T-helper 22 cell (primary cell): Measurements from ENCODE around the gene FEV.
A peak's percentile ranks its signal among the peaks of the same experiment; 100 is the strongest.

Experiments
- DNase-seq: peaks from one replicate; pipeline ENCODE4 v3.0.0-alpha.2; 2020; ENCODE audit warnings: low read depth

Gene FEV

GRCh38 chr2:219017201-219017931 is 32.4 kb upstream of the FEV start:
- no peak for DNase-seq

DNA sequence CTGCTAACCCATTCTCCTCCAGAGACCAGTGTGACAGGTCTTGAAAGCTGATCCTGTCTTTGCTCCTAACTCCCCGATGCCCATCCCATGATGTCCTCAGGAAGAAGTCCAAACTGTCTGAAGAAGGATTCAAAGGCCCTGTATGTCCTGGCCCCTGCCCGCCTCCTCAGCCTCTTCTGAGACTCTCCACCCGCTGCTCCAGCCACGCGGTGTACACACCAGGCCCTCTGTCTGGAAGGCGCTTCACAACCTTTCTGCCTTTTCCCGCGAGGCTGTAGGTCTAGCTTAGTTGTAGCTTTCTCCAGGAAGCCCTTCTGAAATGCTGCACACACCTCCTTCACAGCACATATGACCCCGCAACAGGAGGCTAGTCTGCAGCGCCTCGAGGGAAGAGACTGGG is 31.7 kb upstream of the FEV start:
- DNase-seq = no peak

DNA sequence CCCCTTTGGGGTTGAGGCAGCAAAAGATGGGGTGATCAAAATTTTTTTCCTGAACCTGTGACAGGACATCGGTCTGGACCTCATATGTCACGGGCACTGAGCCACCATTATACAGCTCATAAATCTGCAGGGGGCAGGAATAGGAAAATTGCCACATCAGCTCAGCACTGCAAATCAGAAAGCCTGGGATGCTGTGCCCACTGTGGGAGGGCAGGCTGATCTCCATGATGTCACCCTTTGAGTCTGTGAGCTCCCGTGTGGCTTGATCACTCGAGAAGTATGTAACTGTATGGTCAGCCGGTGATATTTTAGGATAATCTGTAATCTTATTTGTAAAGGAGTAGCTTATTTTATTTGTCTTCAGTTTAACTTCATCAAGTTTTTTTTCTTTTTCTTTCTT is 25.9 kb upstream of the FEV start:
- no peak for DNase-seq

DNA sequence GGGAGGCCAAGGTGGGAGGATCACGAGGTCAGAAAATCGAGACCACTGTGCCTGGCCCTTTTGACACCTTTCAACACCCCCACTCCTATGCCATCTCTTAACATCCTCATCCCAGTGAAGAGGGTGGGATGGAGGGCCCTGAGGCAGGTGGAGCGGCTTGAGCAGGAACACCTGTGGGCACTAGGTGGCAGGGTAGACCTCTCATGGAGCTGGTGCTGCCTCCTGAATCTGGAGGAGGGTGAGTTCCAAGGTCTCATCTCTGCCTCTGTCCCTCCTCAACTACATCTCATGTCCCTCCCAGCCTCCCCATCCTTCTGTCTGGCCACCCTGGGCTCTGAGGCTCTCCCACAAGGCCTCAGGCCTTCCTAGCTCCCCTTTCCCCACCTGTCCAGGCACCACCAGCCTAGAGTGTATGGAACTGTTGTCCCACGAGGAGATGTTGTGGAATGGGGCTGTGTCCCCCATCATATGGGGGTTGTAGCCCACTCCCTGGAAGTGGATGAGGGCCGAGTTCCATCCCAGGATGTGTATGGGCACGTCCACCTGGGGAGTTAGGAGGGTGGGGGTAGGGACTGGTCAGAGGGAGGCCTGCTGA is 25.3 kb upstream of the FEV start:
- no peak for DNase-seq

- DNase-seq = no peak
Measured at GRCh38 chr2:219009294-219009693, 24.3 kb upstream of the FEV start.

DNA sequence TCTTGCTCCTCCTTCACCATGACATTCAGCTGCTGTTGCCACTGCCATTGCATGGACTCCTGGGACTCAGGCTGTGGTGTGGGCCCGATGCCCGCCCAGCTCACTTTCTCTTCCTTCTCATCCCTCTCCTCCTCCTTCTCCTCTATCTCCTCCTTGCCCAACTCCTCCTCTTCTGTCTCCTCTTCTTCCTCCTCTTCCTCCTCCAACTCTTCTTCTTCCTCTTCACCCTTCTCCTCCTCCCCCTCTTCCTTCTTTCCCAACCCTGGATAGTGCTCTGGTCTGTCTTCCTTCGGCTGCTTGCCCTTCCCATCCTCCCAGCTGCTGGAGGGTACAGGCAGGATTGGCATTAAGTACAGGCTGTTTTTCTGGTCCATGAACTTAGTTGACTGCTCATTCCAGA is 19.0 kb upstream of the FEV start:
- no peak for DNase-seq

DNA sequence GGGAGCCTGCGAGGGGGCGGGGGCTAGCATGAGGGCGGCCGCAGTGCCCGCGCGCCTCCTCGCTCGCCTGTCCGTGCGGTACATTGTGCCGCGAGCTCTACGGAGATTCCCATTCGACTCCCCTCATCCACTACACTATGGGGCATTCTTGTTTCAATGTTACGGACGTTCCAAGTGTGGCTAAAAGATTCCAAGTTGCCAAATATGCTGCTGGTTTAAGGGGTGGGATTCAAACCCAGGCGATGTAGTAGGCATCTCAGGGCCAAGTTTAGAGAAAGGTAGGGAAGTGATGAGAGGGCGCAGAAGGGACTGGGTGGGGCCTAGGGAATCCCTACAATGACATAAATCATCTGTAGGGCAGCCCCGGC is 18.3 kb upstream of the FEV start:
- DNase-seq = no peak

DNA sequence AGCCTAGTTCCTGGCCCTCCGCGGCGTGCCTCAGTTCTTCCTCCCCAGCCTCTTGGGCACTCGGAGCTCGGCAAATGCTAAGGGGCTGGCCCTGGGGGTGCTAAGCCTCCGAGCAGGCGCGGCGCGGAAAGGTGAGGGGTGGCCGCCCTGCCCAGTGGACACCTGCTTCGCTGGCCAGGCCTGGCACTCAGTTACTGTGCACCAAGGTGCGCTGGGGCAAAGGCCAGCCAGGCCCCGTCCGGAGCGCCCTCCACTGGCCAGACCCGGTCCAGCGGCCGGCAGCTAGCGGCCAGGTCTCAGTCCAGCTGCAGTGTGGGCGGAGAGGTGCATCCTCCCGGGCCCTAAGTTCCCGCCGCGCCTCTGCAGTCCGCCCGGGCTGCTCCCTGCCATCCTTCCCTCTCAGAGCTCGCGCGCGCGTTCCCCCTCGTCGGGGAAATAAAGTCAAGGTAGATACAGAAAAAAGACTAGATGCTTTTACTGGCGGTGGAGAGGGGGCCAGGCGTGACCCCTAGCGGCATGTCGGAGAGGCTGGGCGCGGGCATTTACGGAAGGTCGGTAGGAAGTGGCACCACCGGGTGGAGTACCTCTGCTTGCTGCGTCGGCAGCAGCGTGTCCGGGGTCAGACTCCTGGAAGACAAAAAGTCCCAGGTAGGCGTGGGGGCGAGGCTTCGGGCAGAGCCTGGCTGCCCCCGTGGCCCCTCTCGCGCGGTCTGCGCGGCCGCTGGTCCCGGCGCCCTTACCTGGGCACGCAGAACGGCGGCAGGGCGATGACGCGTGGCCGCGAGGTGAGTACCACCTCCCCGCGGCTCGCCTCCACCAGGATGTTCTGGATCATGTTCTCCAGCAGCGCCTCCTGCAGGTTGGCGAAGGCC is 17.6 kb upstream of the FEV start:
- peak; percentile 25 for DNase-seq

- DNase-seq = no peak
Measured at GRCh38 chr2:219001577-219002394, 16.8 kb upstream of the FEV start.

DNA sequence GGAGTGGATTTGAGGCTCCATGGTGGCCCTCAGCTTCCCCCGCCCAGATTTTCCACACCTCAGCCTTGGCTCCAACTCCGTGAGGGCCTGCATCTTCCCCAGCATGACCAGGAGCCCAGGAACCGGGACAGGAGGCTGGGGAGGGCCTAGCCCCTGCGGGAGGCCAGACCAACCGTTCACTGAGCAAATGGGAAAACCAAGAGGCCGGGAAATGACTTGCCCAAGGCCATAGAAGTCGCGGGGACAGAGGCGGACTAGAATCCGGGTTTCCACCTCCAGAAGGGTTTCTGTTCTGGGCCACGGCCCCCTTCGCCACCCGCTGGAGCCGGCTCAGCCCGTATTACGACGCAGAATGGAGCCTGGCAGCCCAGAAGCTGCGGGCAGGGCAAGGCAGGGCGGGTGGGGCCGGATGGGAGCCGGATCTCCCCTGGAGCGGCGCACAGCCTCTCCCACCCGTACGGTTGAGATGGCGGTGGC is 16.2 kb upstream of the FEV start:
- DNase-seq = no peak

DNA sequence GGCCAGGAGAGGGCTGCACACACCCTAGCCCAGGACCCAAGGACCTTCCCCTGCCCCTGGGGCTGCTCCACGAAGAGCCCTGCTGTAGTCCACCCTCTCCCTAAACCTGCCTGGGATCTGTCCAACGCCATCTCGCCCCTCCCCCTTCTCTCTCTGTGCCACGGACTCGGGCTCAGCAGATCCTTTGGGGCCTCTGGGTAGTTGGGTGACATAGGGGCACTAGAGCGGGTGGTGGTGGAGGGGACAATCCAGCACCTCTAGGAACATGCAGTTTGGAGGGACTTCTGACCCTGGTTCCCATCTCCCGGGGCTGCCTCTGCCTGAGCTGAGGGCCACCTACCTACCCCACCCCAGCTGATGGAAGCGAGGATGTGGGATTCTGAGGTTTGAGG is 15.6 kb upstream of the FEV start:
- no peak for DNase-seq

DNA sequence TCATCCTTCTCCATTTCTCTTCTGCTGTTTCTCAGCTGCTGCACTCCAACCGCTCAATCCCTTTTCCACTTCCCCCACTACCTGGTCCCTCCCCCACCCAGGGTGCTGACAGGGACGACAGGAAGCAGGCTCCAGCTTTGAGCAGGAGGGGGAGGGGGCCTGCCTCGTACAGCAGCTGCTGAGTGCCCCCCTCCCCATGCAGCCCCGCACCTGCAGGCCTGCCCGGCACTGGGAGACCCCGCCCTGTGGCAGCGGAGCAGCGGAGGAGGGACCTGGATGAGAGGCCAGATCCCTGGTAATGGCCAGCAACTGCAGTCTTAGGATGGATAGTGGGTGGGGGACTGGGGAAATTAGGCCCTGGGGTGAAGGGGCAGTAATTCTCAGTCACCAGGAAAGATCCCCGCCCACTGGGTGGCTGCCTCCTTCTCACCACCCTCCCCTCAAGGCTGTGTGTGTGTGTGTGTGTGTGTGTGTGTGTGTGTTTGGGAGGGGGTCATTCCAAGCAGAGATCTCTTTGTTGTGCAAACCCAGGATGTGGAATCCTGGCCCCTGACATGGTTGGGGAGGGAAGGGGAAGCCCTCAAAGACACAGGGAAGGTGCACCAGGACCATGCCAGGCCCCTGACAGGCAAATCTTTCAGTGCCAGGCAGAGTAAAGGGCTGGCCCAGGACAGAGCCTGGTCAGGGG is 15.0 kb upstream of the FEV start:
- DNase-seq = no peak

DNA sequence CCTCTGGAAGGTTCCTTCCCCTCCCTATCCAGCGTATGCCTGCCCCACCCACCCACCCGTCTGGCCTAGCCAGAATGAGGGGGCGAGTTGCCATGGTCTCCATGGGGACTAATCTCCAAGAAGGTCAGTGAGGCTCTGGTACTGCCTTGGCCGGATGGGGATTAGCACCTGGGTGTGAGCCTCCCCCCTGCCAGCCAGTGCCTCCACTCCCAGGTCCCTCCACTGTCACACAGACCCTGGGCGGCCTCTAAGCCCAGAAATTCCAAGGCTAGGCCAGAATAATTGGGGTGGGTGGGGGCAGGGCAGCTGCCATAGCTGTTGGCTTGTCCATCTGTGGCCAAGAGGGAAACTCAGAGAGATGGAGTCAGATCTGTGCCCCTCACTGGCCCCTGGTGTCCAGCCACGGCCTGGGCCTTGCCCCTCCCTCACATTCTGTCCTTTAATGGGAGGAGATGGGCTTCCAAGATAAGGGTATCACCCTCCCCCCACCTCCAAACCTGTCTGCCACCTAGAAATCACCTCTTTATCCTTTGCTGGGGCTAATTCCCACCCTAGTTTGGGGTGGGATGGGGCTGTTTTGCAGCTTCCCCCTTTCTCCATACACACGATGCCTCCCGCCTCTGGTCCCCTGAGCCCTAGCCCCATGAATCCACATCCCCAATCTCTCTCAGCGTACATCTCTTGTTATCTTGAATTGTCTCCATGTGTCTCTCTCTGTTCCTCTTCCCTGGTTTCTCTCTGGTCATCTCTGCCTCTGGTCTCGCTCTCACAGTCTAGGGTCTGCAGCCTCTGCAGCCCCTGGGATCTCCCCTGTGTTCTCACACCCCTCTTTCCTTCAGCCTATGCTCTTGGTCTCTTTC is 14.3 kb upstream of the FEV start:
- DNase-seq = no peak

DNA sequence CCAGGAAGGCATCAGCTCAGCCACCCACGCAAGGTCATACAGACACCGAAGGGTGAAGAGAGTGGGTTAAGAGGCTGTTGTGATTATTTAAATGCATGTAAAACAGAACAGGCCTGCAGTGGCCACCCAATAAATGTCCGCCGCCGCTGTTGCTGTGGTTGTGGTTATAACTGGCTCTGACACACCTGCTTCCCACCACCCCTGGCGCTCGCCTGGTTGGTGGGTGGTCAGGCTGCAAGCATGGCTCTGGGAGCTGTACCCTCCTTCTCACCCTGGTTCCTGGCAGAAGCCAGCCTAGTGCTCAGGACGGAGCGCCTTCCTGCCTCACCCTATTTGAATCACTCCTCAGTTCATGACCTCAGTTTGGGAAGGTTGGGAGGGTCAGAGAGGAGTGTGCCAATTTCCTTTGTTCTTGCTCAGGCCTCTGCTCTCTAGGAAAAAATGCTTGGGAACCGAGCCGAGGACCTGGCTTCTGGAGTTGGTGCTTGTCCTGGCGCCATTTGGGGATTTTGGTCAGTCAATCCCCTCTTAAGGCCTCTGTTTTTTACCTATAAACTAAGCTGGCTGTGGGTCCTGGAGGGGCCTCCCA is 13.5 kb upstream of the FEV start:
- no peak for DNase-seq

- no peak for DNase-seq
Measured at GRCh38 chr2:218997731-218998130, 12.7 kb upstream of the FEV start.

DNA sequence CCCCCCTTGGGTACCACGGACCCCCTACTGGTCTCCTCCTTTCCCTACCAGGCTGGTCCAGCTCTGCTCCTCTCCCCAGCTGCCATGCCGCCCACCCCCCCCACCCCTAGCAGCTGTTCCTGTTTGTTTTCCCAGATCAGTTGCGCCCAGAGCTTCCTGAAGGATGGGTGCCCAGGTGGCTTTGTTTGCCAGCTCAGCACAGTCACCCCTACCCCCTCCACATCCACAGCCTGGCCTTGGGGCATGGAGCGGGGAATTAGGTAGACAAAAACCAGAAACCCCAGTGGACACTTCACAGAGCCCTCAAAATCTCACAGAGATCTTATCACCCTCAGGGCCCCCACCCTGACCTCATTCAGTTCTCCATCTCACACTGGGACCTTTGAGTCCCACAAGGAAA is 12.0 kb upstream of the FEV start:
- DNase-seq = no peak

DNA sequence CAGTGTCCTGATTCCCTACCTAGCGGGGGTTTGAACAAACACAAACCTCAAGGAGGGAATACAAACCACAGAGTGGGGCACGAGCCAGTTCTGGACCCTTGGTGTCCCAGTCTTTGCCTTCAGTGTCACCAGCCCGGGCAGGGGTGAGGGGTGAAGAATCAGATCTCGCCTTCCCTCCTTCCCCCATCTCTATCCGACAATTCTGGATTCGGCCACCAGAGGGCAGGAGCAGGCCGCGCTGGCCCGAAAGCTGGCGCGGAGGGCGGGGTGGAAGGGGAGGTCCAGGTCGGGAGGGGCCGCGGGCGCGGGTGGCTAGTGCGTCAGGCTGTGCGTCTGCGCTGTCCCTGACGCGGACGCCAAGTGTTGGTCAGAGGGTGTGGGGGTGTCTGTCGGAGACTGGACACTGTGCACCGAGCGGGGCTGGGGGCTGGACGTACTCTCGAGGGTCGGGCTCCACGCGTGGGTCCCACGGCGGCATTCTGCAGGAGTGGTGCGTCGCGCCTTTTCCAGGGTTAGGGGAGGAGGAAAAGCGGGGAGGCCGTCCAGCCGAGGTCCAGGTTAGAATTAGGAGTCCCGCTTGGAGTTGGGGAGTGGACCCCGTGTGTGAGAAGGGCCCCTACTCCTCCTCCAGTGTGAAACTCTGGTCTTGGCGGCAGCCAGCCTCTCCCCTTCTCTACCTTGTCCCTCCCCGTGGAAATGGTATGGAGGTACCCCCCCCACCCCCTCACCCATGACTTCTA is 11.2 kb upstream of the FEV start:
- peak; percentile 41 for DNase-seq

GRCh38 chr2:218995561-218995960 is 10.6 kb upstream of the FEV start:
- no peak for DNase-seq
